OCI-LY7 (cell line): ENCODE data around the gene OPRL1.

ENCODE experiments used
- EZH2phosphoT487 ChIP-seq: fragments of 200-600 bp; sonication (generic); IDR thresholded peaks from 2 replicates; pipeline ENCODE4 v1.6.1; 2018; ENCODE audit warnings: low read depth, borderline replicate concordance, mild to moderate bottlenecking, mixed run types, antibody characterized with exemption, low read length, moderate library complexity, mixed read lengths
- TF ChIP-seq, protein P1 (sequence below): fragments of 200-600 bp; sonication (generic); conservative IDR thresholded peaks from 2 replicates; pipeline ENCODE4 v1.5.1; 2014; ENCODE audit warnings: mild to moderate bottlenecking, antibody characterized with exemption, low read length, moderate library complexity, mixed read lengths

DNA sequence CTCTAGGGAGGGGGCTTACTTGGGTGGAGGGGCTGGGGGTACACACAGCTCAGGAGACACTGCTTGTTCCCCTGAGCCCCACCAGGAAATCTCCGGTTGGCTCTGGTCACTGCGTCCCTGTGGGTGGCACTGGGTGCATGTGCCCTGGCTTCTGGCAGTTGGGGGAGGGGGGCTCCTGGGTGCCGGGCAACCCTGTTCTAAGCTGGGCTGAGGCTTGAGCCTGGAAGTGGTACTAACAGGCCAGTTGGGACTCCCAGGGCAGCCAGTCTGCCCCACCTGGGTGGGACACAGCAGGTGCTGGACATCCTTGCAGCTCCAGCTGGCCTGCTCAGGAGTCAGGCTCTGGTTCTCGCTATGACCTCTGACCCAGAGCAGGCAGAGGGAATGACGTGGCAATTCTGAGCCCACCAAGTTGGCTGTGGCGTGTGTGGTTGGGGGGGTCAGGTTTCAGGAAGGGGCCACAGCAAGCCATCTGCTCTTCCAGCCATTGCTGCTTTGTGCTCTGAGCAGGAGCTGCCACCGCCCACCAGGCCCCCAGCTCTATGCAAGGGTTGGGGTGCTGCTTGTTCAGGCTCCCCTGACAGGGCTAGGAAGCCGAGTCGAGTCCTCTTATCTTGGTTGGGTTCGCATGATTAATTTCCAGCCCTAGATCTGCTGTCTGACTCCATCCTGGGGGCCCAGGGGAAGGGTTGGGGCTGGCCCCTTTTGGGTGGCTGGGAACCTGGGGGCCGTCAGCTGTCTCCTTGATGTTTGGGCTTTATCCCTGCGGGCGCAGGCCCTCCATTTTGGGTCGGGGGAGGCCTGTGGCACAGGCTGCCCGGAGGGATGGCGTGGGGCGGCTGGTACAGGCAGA, 43.3 kb upstream of the OPRL1 start:
- TF ChIP-seq, protein P1, sequence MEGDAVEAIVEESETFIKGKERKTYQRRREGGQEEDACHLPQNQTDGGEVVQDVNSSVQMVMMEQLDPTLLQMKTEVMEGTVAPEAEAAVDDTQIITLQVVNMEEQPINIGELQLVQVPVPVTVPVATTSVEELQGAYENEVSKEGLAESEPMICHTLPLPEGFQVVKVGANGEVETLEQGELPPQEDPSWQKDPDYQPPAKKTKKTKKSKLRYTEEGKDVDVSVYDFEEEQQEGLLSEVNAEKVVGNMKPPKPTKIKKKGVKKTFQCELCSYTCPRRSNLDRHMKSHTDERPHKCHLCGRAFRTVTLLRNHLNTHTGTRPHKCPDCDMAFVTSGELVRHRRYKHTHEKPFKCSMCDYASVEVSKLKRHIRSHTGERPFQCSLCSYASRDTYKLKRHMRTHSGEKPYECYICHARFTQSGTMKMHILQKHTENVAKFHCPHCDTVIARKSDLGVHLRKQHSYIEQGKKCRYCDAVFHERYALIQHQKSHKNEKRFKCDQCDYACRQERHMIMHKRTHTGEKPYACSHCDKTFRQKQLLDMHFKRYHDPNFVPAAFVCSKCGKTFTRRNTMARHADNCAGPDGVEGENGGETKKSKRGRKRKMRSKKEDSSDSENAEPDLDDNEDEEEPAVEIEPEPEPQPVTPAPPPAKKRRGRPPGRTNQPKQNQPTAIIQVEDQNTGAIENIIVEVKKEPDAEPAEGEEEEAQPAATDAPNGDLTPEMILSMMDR = no peak
- TF ChIP-seq EZH2phosphoT487 = no peak
